Stimulated activated CD4-positive, alpha-beta T cell treated with anti-CD3 and anti-CD28 coated beads, Interleukin-4, amount 100 ng/mL, for 48 hours (primary cell): Measurements from ENCODE around the gene TIPARP.

Experiments
- DNase-seq, 2 donors: peaks; one replicate each; pipeline ENCODE4 v3.0.0-alpha.2; 2020; ENCODE audit warnings: low read depth in 2 of 2

Gene TIPARP, protein sequence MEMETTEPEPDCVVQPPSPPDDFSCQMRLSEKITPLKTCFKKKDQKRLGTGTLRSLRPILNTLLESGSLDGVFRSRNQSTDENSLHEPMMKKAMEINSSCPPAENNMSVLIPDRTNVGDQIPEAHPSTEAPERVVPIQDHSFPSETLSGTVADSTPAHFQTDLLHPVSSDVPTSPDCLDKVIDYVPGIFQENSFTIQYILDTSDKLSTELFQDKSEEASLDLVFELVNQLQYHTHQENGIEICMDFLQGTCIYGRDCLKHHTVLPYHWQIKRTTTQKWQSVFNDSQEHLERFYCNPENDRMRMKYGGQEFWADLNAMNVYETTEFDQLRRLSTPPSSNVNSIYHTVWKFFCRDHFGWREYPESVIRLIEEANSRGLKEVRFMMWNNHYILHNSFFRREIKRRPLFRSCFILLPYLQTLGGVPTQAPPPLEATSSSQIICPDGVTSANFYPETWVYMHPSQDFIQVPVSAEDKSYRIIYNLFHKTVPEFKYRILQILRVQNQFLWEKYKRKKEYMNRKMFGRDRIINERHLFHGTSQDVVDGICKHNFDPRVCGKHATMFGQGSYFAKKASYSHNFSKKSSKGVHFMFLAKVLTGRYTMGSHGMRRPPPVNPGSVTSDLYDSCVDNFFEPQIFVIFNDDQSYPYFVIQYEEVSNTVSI

DNA sequence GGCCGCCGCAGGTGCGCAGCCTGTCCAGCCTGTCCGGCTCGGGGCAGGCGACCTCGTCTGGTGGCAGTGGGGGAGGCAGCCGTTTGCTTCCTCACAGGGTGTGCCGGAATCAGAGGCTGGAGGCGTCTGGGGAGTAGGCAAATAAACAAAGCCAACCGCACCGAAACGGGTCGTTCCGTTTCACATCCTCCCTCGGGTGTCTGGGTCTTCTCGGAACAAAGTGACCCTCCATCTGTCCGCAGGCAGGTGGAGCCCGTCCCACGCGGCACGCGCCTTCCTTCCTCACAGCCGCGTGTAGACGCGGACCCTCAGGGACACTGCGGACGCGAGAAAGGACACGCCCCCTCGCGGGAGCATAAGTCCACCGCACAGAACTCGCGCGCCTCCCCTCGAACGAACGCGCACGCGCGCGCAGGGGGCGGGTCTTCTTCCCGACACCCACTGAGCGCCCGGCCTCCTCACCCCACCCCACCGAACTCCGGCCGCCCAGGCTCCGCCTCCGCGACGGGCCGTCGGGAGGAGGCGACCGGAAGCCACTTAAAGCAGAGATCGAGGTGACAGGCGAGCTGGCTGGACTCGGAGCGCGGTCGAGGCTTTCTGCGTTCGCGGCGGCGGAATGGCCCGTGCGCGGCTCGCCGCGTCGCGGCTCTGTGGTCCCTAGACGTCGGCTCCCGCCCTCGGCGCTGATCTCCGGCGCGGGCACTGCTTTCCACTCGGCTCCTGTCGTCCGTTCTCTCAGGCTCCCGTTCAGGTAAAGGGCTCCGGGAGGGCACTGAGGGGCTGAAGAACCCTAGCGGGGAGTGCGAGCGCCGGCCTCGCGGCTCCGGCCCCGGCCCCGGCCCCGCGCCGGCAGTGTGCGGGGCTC lies at the start of gene TIPARP:
TSS of gene TIPARP (plus strand) at position 545 of the 865 bp plus-strand sequence. CDS start 3,108 bp downstream, outside the sequence.
- peak; percentile 97 for DNase-seq

DNA sequence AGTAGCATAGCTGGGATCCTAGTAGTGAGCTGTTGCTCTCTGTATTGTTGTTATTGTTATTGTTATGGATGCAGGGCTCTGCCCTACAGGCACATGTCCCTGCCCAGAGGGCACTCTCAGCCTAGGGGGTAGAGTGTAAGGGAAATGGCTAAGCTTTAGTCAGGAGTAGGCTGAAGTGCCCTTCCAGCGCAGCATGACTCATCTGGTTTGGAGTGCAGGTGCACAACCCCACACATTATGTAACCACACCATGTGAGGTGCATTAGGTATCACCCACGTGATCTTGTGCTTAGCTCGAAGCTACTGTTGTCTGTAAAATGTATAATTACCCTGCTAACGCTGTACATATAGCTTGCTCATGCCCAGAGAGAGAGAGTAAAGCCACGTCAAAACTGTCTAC lies 48.3 kb upstream of the TIPARP start:
- no peak for DNase-seq

DNA sequence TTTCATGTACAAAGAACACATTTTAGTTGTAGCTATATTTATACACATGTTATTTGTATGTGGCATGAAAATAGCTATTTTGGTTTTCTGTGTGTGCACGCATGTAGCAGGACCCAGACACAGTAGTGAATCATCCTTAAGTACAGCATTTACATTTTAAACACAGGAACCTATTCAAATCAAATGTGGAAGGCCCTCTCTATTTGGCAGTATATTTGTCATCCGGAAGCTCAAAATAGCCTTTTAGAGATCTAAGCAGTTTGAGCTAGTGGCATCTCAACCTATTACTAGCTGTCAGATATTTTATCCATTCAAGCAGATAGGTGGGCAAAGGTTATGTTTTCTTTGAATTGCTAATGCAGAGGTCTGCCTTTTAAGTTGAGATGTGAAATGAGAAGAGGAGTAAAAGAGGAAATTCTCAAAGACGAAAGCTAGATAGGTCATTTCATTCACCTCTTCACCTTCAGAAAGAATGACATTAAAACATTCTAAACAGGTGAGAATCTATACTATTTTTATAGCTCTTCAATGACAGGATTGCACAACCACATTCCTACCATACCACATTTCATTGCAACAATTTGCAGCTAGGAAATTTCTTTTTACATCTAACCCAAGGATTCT lies 46.3 kb upstream of the TIPARP start:
- DNase-seq, result no peak

DNA sequence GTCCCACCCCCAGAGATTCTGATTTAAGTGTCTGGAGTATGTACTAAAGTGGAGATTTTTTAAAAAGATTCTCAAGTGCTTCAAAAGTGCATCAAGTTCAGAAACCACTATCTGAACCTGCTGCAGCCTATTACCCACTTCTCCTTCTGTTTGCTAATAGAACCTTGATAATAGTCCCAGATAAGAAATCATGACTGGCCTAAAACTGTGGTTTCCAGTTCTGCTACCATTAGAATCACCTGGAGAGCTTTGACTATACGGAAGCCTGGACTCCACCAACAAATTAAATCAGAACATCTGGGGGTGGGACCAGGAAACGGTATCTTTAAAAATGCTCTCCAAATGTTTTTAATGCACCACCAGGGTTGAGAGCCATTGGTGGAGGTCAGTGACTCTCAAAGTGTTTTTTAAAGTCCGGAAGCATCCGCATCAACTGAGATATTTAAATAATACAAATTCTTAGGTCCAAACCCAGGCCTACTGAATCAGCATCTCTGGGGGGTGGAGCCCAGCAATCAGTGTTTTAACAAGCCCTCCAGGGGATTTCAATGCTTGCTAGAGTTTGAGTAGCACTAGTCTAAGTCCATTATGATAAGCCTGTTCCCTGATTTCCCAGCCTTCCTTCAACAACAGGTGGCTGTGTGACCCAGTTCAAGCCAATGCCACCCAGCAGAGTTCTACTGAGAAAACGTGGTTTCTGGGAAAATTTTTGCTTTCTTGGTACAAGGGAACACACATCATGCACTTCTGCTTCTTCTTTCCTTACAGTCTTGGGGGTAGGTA lies 45.4 kb upstream of the TIPARP start:
- DNase-seq, result no peak

DNA sequence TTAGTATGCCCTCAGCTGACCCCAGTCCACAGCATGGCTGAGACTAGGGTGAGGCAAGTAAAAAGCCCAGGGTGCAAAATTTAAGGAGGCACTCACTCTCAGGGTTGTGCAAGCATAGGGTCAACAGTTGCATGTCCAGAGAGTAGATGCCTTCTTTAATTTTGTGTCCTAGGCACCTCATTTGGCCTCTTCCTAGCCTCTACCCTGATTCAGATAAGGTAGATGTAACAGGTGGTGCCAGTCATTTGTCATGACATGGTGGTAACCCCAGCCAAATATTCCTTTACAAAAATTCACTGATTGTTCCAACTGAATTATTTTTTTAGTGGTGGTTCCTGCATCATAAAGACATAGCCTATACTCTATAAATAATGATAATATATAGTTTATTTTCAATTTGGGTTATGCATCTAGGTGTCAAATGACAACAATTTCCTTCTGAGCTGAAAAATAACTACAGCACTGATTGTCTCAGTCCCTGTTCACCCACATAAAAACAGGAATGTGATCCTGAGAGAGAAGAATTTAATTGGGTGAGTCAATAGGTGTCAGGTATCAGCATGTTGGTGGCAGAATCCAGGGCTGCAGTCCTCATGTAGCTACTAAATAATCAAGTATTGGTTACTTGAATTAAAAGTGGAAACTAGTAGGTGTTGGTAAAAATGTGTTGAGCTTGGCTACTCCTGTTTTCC lies 44.2 kb upstream of the TIPARP start:
- no peak for DNase-seq

DNA sequence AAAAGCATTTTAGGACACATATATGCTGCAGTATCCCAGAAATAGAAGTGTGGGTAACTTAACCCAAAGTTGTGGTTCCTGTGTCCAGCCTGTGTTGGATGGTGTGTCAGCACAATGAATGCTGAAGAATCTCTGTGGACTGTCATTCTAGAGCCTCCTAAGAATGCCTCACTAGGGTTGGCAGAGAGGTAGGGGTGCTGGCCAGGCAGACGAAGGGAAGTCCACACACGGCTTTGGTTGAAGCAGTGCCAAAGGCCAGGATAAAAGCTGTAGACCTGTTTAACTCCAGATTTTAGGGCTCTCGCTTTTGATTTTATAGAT lies 43.7 kb upstream of the TIPARP start:
- DNase-seq, result no peak

DNA sequence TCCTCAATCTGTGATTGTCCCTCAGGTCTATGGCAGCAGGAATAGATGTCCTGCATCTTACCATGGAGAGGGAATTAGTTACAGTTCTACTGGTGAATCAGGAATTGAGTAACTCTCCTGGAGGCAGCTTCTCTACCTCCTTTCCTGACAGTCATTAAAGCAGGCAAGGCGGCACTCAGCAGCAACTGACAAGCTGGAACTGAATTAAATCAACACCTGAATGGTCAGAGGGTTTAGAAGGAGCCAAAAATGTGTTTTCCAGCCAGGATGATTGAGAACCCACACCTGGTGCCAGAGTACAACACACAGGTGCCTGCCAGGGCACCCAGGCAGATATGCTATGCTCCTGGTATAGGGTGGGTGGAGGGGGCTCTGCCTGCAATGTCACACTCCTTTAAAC lies 43.1 kb upstream of the TIPARP start:
- DNase-seq, result no peak

DNA sequence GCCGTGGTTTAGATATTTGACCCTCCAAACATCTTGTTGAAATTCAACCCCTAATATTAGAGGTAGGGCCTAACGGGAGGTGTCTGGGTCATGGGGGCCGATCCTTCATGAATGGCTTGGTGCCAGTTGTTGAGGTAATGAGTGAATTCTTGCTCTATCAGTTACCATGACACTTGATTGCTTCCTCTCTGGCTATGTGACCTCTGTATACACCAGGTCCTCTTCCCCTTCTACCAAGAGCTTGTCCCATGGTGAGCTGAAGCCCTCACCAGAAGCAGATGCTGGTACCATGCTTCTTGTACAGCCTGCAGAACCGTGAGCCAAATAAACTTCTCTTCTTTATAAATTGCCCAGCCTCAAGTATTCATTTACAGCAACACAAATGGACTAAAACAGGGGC lies 41.8 kb upstream of the TIPARP start:
- DNase-seq, result no peak

DNA sequence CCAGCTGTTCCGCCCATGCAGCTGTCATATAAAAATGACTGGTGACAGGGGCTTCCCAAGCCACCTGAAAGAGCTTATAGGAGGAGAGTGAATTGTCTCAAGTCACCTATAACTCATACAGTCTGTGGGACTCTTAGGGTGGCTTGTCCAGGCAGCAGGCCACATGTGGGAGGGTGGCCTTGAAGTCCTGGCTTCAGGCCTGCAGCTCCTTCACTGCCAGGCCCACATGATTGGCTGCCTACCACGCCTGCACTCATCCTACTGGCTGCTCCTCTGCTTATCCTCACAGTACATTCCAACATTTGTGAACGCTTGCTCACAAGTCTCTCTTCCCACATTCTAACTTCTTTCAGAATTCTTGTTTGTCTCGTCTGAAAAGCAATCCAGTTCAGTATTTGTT lies 41.1 kb upstream of the TIPARP start:
- no peak for DNase-seq

DNA sequence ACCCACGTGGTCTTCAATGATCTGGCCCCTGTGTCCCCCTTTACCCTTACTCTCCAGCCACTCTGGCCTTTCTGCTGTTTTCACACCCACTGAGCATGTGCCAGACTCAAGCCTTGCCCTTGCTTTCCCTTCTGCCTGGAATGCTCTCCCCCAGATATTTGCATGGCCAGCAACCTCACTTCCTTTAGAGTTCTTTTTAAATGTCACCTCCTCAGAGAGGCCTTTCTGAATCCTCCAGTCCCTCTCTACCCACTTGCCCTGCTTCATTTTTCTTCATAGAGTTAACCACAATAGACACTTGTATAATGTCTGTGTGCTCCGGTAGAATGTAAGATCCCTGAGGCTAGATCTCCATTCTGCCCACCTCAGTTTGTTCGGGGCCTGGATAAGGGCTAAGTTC lies 39.4 kb upstream of the TIPARP start:
- no peak for DNase-seq

DNA sequence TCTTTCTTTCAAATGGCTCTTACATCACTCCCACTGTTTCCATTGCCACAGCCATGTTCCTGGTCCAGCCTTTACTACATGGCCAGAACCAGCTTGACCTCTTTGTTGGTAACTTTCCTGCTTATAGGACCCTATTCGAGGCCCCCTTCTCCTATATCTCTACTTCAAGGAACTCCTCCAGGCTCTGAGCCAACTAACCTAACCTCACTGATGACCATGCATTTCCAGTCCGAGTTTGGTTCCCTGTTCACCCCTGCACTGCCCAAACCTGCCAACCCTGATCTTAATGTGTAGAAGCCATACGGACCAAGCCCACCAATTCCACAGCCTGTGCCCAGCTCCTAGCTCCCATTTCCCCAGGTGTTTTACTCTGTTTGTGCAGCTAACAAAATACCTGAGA lies 38.4 kb upstream of the TIPARP start:
- no peak for DNase-seq

DNA sequence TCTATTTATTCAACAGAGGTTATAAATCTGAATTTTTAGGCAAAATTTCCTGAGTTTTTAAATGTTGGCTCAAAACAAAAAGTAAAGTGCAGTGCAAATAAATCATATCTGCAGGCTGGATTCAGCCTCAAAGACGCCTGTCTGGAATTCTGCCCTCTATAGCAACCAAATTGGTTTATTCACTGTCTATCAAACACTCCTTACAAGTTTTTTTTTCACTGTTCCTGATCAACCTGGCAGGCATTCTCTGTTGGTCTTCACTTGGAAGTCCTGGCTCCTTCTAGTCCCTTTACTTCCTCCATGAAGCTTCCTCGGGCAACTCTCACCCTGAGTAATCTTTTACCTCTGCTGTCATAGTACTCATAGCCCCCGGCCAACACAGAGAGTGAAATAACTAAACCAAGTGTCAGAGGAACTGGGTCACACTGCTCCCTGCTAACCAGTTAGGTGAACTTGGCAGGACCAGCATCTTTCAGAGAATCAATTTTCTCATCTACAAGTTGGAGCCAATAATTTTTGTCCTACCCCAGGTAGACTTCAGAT lies 36.8 kb upstream of the TIPARP start:
- no peak for DNase-seq

DNA sequence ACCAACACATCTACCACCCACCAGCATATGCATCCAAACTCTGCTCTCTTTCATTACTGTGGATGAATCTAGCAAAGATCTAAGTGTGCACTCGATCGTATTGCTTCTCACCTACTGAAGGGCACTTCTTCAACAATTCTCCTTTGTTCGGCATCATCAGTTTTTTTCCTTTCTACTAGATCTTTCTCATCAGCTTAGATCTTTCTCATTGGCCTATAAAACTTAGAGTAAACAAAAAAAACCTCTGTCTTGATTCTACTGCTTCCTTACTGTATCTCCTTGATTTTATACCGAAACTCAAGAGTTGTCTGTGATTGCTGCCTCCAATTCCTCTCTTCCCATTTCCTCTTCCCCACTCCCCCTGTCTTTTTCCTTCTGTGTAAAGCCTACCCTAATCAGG lies 36.1 kb upstream of the TIPARP start:
- no peak for DNase-seq

DNA sequence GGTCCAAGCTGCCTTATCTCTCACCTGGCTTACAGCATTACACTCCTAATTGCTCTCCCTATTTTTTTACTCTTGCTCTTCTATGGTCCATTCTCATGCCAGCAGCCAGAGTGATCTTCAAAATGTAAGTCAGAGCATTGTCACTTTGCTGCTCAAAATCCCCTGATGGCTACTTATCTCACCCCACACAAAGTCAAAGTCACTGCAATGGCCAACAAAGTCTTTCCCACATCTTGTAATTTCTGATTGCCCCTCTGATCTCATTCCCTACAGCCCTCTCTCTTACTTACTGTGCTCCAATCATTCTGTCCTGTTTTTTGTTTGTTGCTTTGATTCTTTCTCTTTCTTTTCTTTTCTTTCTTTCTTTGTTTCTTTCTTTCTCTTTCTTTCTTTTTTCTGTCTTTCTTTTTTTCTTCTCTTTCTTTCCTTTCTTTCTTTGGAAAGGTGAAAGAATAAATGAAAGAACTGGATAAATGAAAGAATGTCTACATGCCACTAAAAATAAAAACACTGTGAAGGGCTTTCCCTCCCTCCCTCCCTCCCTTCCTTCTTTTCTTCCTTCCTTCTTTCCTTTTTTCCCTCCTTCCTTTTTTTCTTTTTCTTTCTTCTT lies 34.9 kb upstream of the TIPARP start:
- no peak for DNase-seq

DNA sequence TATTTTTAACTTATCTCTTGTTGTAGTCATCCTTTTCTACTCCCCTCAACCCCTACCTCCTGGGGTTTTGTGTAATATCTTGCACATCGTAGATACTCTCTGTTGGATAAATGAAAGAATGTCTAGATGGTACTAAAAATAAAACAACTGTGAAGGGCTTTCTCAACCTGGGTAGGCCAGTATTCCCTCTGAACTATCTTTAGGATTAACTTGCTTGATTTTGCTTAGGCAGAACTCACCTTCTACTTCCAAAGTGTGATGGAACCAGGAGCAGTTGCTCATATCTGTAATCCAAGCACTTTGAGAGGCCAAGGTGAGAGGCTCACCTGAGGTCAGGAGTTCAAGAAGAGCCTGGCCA lies 32.8 kb upstream of the TIPARP start:
- DNase-seq, result no peak

DNA sequence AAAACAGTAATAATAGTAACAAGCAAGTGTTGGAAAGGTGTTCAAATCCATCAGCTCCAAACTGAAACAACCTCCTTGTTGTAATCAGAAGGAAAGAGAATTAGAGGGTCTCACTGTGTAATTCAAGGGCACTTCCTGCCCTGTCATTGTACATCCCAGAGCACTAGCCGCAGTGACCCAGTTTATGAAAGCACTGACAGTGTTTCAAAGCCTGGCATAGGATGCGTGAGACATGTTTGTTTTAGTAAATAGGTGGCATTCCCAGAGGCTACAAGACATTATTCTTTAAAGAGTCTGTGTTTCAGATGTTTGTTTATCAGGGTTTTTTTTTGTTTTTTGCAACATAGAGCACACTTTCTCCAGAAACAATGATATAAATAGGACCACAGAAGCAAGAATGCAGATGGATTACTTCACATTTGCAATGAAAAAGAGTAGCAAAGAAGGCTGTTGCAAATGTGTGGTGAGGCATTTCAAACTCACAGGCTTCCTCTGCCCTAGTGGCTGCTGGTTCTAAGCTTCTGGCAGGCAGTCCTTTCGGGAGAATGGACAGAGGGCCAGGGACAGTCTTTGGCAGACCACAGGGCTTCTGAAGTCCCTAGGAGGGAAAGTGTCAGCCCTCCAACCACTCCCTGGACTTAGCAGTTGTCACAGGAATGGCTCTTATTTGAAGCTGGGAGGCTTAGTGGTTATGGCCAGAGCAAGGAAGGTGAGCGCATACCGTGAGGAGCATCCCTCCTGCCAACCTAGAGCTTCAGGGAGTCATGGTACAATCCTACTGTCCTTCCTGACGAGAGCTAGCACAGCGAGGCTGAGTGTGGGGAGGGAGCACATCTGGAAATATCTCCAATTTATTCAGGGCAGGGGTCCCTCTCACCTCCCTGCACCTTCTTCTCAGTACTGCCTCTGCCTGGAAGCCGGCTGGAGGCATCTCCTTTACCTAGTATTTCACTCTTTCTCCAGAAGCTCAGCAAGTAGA lies 31.4 kb upstream of the TIPARP start:
- DNase-seq, result no peak

DNA sequence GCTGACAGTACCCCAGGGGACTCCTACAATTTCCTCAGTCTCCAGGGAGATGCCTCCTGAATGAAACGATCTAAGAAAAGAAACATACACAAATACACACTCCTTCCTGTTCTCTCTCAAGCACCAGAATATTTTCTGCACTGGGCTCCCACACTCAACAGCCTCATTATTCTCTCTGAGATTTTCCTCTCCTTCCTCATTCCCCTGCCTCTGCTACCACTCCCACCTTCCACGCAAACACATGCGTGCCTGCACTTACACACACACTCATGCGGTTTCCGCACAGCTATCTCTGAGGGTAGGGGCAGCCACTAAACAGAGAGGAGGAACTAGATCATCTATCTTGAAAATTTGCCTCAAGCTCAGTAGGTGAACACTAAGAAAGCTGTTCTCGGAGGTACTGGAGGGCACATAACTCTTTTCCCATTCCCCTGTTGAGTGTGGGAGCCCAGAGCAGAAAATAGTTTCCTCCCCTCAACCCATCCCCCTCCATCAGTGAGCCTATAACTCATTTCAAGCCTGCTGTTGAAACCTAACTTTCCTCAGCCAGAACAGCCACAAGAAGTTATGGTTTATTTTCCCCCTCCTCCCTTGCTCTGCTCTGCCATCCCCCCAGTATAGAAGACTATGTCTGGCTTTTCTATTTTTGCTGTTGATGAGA lies 30.5 kb upstream of the TIPARP start:
- peak in 1 of 2 donors; percentile 11 for DNase-seq

DNA sequence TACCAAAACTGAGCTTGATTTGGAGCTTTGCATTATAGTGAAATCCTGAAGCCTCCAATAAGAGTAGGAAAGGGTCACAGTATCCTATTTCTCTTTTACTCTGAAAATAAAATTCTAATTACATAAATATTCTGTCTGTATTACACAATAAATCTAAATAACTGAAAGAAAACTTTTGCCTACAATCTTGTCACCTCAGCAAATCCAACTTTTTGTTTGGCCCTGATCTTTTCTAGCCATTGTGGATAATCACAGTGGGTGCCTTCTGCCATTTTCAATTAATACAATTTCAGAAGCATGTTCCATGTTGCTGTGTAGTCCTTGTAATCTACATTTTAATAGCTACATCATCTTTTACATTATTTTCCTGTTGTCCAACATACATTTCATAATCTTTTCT lies 29.4 kb upstream of the TIPARP start:
- no peak for DNase-seq
